ENCODE results near the gene SMCO2. TPM values are rescaled to one million over a fixed set of nuclear protein-coding genes. Genes with fewer than 3 reads are reported as not detected.

The SMCO2 gene
- not detected for polyA plus RNA-seq (2013, experiment 1 of 2)
- not detected for polyA plus RNA-seq (2013, experiment 2 of 2)

DNA sequence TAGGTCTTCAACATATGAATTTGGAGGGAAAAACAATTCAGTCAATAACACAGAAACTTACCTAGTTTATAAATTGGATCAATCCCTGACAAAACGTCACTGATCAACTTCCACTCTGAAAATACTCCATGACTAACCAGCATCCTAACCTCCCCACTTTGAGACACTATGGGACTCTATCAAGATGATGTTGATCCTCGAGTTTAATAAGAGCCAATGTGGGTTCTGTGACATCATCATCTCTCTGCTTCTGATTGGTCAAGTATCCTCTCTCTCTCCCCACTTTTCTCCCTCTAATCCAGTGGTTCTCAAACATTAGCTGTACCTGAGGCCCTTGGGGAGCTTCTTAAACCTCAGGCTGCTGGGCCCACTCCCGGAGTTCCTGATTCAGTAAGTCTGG is at the start of gene SMCO2:
SMCO2 (plus strand) TSS at position 301 of the 400 bp plus-strand sequence. CDS start 23,896 bp downstream, outside the sequence.
- H3K4me3 ChIP-seq (ENCODE audit: low read length) = no peak within 1 kb of the TSS
- no peak within 1 kb of the TSS for H3K27ac ChIP-seq (ENCODE audit: low read depth, low read length)
- H3K9ac ChIP-seq (ENCODE audit: low read depth, low read length) = no peak within 1 kb of the TSS
- no peaks in the 10 kb centered on the region for H3K9me3 ChIP-seq (ENCODE audit: insufficient read depth, low read depth, low read length)
- H3K36me3 ChIP-seq (ENCODE audit: insufficient read depth, low read length) = no peaks in the 10 kb centered on the region
- H3K27me3 ChIP-seq (ENCODE audit: insufficient read depth, low read length) = no peaks in the 10 kb centered on the region
- 0 out of 2 replicates have a peak, but pooled peaks cover 3% of the 10 kb centered on the region for H3K4me1 ChIP-seq (ENCODE audit: insufficient read depth, low read length)
- 88% methylated on average over 3 of the region's 3 CpGs for WGBS

DNA sequence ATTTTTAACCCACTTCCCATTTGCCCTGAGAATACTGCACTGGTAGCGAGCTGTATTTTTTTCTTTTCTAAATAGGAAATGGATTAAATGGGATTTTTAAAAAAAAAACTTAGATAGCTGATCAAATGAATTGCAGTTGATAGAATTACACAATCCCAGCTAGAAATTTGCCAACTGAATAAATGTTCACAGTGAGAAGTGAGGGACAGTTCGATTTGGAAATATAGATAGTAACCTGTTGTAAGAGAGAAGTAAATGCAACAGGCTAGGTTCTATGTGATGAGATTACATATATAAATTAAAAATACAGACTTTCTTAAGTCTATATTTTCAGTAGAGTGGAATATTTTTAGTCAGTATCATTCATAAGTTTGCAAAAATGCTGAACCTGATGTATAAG is 48.1 kb upstream of the SMCO2 start:
- H3K4me3 ChIP-seq (ENCODE audit: low read length) = no peak overlapping the region
- H3K36me3 ChIP-seq (ENCODE audit: insufficient read depth, low read length) = peaks cover 23% of the 10 kb centered on the region
- peaks cover 8% of the 10 kb centered on the region for H3K9me3 ChIP-seq (ENCODE audit: insufficient read depth, low read depth, low read length)
- no peaks in the 10 kb centered on the region for H3K27me3 ChIP-seq (ENCODE audit: insufficient read depth, low read length)
- no peaks in the 10 kb centered on the region for H3K4me1 ChIP-seq (ENCODE audit: insufficient read depth, low read length)
- 92% methylated on average over 2 of the region's 2 CpGs for WGBS
- no peak overlapping the region for H3K27ac ChIP-seq (ENCODE audit: low read depth, low read length)
- no peak overlapping the region for H3K9ac ChIP-seq (ENCODE audit: low read depth, low read length)

DNA sequence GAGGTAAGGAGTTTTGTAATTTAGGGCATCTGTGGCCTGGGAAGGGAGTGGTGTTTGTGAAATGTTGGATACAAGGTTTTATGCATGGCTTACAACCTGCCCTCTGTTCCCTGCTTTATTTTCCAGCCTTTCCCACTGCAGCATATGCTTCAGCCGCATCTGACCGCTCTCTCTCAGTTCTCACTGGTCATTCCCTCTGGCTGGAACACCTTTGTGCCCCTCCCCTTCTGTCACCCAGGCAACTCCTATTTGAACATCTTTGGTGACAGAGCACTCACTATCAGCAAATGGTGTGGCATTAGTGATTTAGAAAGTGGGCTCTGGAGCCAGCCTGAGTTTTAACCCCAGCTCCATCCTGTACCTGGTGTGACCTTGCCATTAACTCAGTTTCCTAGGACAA is 47.5 kb upstream of the SMCO2 start:
- 92% methylated on average over 2 of the region's 2 CpGs for WGBS
- Histone ChIP-seq H3K27me3 (ENCODE audit: insufficient read depth, low read length) (no peaks in the 10 kb centered on the region), H3K9ac (ENCODE audit: low read depth, low read length) (no peak overlapping the region), H3K4me1 (ENCODE audit: insufficient read depth, low read length) (no peaks in the 10 kb centered on the region), H3K27ac (ENCODE audit: low read depth, low read length) (no peak overlapping the region), H3K4me3 (ENCODE audit: low read length) (no peak overlapping the region), H3K36me3 (ENCODE audit: insufficient read depth, low read length) (peaks cover 29% of the 10 kb centered on the region), H3K9me3 (ENCODE audit: insufficient read depth, low read depth, low read length) (peaks cover 14% of the 10 kb centered on the region)

GRCh38 chr12:27400856-27401354 is 45.6 kb upstream of the SMCO2 start:
- Histone ChIP-seq H3K9me3 (ENCODE audit: insufficient read depth, low read depth, low read length) (peaks cover 20% of the 10 kb centered on the region), H3K4me1 (ENCODE audit: insufficient read depth, low read length) (no peaks in the 10 kb centered on the region), H3K9ac (ENCODE audit: low read depth, low read length) (no peak overlapping the region), H3K36me3 (ENCODE audit: insufficient read depth, low read length) (peaks cover 37% of the 10 kb centered on the region), H3K27ac (ENCODE audit: low read depth, low read length) (no peak overlapping the region), H3K27me3 (ENCODE audit: insufficient read depth, low read length) (no peaks in the 10 kb centered on the region), H3K4me3 (ENCODE audit: low read length) (no peak overlapping the region)
- 91% methylated on average over 5 of the region's 5 CpGs for WGBS

GRCh38 chr12:27412047-27412446 is 34.5 kb upstream of the SMCO2 start:
- no peak overlapping the region for H3K9ac ChIP-seq (ENCODE audit: low read depth, low read length)
- H3K4me1 ChIP-seq (ENCODE audit: insufficient read depth, low read length) = no peaks in the 10 kb centered on the region
- no peaks in the 10 kb centered on the region for H3K36me3 ChIP-seq (ENCODE audit: insufficient read depth, low read length)
- no peaks in the 10 kb centered on the region for H3K9me3 ChIP-seq (ENCODE audit: insufficient read depth, low read depth, low read length)
- no peaks in the 10 kb centered on the region for H3K27me3 ChIP-seq (ENCODE audit: insufficient read depth, low read length)
- H3K27ac ChIP-seq (ENCODE audit: low read depth, low read length) = no peak overlapping the region
- H3K4me3 ChIP-seq (ENCODE audit: low read length) = no peak overlapping the region

DNA sequence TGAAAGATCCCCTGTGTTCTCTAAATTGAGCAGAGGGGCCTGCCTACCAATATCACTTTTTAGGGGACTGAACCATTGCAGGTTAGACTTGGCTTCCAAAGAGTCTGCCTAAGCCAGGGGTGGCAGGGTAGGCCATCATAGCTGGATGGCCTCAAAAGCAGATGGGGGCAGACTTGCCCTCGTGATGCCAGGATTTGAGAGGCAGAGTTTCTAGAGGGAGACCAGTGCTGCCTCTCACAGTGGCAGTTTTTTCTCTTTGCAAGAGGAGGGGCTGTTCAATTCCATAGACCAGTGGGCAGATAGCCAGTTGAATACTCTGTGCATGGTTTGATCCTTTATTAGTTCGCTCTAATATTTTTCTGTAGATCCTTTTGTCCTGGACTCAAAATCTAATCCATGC is 23.8 kb upstream of the SMCO2 start:
- H3K36me3 ChIP-seq (ENCODE audit: insufficient read depth, low read length) = peaks cover 11% of the 10 kb centered on the region
- WGBS = 86% methylated on average over 2 of the region's 2 CpGs
- H3K9me3 ChIP-seq (ENCODE audit: insufficient read depth, low read depth, low read length) = no peaks in the 10 kb centered on the region
- no peaks in the 10 kb centered on the region for H3K27me3 ChIP-seq (ENCODE audit: insufficient read depth, low read length)
- H3K4me3 ChIP-seq (ENCODE audit: low read length) = no peak overlapping the region
- no peak overlapping the region for H3K27ac ChIP-seq (ENCODE audit: low read depth, low read length)
- H3K9ac ChIP-seq (ENCODE audit: low read depth, low read length) = no peak overlapping the region
- H3K4me1 ChIP-seq (ENCODE audit: insufficient read depth, low read length) = no peaks in the 10 kb centered on the region

- H3K27me3 ChIP-seq (ENCODE audit: insufficient read depth, low read length) = no peaks in the 10 kb centered on the region
- H3K4me3 ChIP-seq (ENCODE audit: low read length) = no peak overlapping the region
- H3K9me3 ChIP-seq (ENCODE audit: insufficient read depth, low read depth, low read length) = no peaks in the 10 kb centered on the region
- H3K27ac ChIP-seq (ENCODE audit: low read depth, low read length) = no peak overlapping the region
- no peak overlapping the region for H3K9ac ChIP-seq (ENCODE audit: low read depth, low read length)
- 86% methylated on average over 3 of the region's 4 CpGs for WGBS
- H3K4me1 ChIP-seq (ENCODE audit: insufficient read depth, low read length) = 0 out of 2 replicates have a peak, but pooled peaks cover 5% of the 10 kb centered on the region
- H3K36me3 ChIP-seq (ENCODE audit: insufficient read depth, low read length) = peaks cover 8% of the 10 kb centered on the region
Observed at GRCh38 chr12:27424631-27425230, 21.8 kb upstream of the SMCO2 start.

DNA sequence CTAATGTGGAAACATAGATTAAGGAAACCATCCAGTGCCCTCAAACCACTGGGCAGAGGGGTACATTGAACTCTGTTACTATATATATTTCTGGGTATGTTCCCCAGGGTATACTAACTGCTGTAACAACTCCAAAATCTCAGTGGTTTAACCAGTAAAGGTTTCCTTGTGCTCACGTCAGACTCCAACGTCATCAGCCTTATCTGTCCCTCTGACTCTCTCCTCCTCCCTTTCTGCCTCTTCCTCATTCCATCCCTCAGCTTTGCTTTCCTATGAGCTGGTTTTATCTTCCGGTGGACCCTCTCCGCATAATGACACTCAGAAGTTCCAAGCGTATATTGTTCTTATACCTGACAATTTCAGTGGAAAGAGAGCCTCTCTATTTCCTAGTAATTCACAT is 21.2 kb upstream of the SMCO2 start:
- H3K27ac ChIP-seq (ENCODE audit: low read depth, low read length) = no peak overlapping the region
- no peak overlapping the region for H3K9ac ChIP-seq (ENCODE audit: low read depth, low read length)
- no peaks in the 10 kb centered on the region for H3K9me3 ChIP-seq (ENCODE audit: insufficient read depth, low read depth, low read length)
- H3K27me3 ChIP-seq (ENCODE audit: insufficient read depth, low read length) = no peaks in the 10 kb centered on the region
- 91% methylated on average over 5 of the region's 5 CpGs for WGBS
- peaks cover 8% of the 10 kb centered on the region for H3K36me3 ChIP-seq (ENCODE audit: insufficient read depth, low read length)
- no peak overlapping the region for H3K4me3 ChIP-seq (ENCODE audit: low read length)
- 0 out of 2 replicates have a peak, but pooled peaks cover 5% of the 10 kb centered on the region for H3K4me1 ChIP-seq (ENCODE audit: insufficient read depth, low read length)

DNA sequence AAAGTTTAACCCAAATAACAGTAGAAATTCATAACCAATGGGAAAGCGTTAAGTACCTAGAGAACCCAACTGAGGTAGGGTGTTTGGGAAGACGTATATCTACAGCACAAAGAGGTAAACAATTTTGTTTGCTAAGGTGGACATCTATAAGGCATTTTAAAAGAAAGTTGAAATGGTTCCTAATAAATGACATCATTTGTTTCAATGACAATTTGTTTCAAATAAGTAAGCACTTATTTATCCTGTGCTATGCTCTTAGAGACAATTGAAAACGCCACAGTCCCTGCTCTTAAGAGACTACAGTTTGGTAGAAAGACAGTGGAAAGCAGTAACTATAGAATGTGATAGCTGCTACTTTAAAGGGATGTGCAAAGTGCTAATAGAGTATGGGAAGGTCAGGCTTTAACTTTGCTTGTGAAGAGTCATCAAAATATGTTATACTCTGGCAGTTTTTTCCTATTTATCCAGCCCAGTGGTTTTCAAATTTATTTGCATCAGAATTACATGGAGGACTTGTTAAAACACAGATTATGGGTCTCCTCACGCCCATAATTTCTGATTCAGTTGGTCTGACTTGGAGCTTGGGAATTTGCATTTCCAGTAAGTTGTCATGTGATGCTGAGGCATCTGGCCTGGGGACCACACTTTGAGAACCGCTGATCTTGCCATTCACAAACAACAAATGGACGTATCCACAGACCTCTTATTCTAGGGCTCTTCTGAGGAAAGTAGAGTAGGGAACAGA is 19.6 kb upstream of the SMCO2 start:
- Histone ChIP-seq H3K4me3 (ENCODE audit: low read length) (no peak overlapping the region), H3K4me1 (ENCODE audit: insufficient read depth, low read length) (0 out of 2 replicates have a peak, but pooled peaks cover 5% of the 10 kb centered on the region), H3K27ac (ENCODE audit: low read depth, low read length) (no peak overlapping the region), H3K9me3 (ENCODE audit: insufficient read depth, low read depth, low read length) (no peaks in the 10 kb centered on the region; the same call in 1 of the 2 replicates), H3K27me3 (ENCODE audit: insufficient read depth, low read length) (no peaks in the 10 kb centered on the region), H3K9ac (ENCODE audit: low read depth, low read length) (no peak overlapping the region), H3K36me3 (ENCODE audit: insufficient read depth, low read length) (no peaks in the 10 kb centered on the region)
- WGBS = 93% methylated on average over 6 of the region's 6 CpGs

DNA sequence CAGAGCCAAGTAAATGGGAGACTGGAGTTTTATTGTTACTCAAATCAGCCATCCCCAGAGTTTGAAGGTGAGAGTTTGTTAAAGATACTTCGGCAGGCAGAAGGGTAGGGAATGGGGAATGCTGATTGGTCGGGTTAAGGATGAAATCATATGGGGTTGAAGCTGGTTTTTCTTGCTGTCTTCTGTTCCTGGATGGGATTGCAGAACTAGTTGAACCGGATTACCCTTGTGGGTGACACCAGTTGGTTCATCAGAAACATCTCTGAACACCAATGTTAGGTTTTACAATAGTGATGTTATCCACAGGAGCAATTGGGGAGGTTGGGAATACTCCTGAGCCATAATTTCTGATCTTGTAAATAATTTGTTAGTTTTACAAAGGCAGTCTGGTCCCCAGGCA is 18.7 kb upstream of the SMCO2 start:
- Histone ChIP-seq H3K4me1 (ENCODE audit: insufficient read depth, low read length) (0 out of 2 replicates have a peak, but pooled peaks cover 5% of the 10 kb centered on the region), H3K9me3 (ENCODE audit: insufficient read depth, low read depth, low read length) (no peaks in the 10 kb centered on the region; the same call in 1 of the 2 replicates), H3K9ac (ENCODE audit: low read depth, low read length) (no peak overlapping the region), H3K27ac (ENCODE audit: low read depth, low read length) (no peak overlapping the region), H3K36me3 (ENCODE audit: insufficient read depth, low read length) (no peaks in the 10 kb centered on the region), H3K27me3 (ENCODE audit: insufficient read depth, low read length) (no peaks in the 10 kb centered on the region), H3K4me3 (ENCODE audit: low read length) (no peak overlapping the region)
- 92% methylated on average over 3 of the region's 3 CpGs for WGBS

DNA sequence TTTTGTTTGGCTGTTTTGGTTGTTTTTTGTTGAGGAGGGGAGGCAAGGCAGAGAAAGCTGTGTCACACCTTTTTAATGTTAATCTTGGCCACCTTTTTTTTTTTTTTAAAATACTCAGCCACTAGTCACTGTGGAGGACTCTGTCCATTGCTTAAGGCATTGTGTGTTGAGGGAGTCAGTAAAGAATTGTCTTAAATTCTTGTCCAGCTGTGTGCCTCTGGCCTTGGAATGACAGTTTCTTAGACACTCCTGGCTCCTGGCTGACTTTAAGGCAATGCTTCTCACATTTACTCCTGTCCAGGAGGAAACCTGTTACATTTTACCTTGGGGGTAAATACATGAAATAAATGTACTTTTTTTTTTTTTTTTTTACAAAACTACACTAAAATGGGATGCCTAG is 18.1 kb upstream of the SMCO2 start:
- Histone ChIP-seq H3K27ac (ENCODE audit: low read depth, low read length) (no peak overlapping the region), H3K4me3 (ENCODE audit: low read length) (no peak overlapping the region), H3K9ac (ENCODE audit: low read depth, low read length) (no peak overlapping the region), H3K36me3 (ENCODE audit: insufficient read depth, low read length) (no peaks in the 10 kb centered on the region), H3K27me3 (ENCODE audit: insufficient read depth, low read length) (no peaks in the 10 kb centered on the region), H3K4me1 (ENCODE audit: insufficient read depth, low read length) (0 out of 2 replicates have a peak, but pooled peaks cover 5% of the 10 kb centered on the region), H3K9me3 (ENCODE audit: insufficient read depth, low read depth, low read length) (no peaks in the 10 kb centered on the region; the same call in 1 of the 2 replicates)

Measured in HUES64 (cell line).